HG03175 (cell line): ENCODE data around the gene ASB13.

Experiments used
- ATAC-seq: cut with Tn5 transposase; IDR thresholded peaks from one replicate; pipeline ENCODE4 v1.9.1; 2021; ENCODE audit warnings: mild to moderate bottlenecking, moderate library complexity; ENCODE audit not compliant: unreplicated experiment

The ASB13 gene

DNA sequence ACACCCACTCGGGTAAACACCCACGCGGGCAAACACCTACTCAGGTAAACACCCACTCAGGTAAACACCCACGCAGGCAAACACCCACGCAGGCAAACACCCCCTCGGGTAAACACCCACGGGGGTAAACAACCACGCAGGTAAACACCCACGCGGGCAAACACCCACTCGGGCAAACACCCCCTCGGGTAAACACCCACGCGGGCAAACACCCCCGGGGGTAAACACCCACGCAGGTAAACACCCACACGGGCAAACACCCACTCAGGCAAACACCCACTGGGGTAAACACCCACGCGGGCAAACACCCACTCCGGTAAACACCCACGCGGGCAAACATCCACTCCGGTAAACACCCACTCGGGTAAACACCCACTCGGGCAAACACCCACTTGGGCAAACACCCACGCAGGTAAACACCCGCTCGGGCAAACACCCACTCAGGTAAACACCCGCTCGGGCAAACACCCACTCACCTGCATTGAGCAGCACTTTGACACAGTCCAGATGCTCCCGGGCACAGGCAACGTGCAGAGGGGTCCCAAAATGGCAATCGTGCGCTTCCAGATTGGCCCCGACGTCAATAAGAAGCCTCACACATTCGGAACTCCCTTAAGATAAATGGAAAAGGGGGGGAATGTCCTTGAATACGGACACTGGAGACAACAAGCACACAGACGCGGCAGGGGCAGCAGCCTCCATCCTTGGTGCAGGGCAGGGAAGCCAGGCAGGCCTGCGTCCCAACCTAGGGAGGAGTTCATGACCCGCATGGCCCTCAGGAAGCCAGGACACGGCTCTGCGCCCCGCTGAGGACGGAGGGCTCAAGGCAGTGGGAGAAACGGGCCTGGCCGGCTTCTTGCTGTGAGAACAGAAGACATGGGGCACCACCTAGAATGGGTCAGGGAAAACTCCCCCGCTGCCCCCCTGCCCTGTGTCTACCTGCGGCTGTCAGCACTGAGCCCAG is 17.6 kb downstream of the ASB13 start:
- no peak for ATAC-seq

DNA sequence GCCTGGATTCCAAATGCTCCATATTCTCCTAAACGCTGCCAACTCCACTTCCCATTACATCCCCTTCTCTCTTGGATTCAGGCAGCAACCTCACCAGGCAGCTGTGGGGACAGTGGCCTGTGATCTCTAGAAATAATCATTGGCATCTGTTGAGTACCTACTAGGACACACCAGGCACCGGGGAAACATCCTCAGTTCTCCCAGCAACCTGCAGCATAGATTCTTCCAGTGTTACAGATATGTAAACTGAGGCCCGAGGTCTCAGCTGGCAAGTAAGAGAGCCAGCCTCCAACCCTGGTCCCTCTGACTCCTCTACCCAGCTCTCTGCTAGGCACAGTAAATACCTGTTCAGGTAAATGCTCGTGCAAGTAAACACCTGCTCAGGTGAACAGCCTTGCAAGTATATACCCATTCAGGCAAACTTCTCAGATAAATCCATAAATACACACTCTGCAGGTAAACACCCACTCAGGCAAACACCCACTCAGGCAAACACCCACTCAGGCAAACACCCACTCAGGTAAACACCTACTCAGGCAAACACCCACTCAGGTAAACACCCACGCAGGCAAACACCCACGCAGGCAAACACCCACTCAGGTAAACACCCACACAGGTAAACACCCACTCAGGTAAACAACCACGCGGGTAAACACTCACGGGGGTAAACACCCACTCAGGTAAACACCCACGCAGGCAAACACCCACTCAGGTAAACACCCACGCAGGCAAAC is 18.7 kb downstream of the ASB13 start:
- no peak for ATAC-seq

DNA sequence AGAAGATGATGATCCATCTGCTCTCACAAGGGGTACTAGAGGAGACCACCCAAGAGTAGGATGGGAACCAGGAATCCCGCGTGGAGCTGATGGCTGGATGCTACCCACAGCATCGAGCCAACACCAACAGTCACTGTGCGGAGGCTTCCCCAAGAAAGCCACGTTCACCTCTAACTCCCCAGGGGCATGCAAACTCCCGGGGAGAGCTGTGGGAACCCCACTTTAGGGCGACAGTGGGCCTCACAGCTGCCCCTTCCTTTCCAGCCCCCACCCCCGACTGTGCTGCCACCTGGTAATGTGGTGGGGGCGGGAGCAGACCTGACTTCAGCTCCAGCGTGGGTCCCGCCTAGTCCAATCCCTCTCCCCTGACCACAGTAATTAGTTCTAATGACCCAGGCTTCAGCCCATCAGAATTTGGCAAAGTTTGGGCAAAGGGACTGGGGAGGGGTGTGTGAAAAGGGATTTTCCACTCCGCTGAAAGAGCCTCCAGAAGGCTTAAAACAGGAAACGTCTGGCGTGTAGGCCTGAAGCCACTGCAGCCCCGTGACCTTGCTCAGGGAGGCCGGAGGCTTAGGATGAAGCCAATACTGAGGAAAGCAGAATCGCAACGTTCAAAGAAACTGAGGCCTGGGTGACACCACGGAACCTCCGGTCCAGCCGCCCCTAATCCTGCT is 20.3 kb downstream of the ASB13 start:
- no peak for ATAC-seq

- no peak for ATAC-seq
These were observed 21.0 kb downstream of the ASB13 start for GRCh38 chr10:5645375-5645774.

- ATAC-seq: no peak
These were observed 21.5 kb downstream of the ASB13 start for GRCh38 chr10:5644930-5645329.

- ATAC-seq: no peak
These were observed 22.9 kb downstream of the ASB13 start for GRCh38 chr10:5643346-5644067.

DNA sequence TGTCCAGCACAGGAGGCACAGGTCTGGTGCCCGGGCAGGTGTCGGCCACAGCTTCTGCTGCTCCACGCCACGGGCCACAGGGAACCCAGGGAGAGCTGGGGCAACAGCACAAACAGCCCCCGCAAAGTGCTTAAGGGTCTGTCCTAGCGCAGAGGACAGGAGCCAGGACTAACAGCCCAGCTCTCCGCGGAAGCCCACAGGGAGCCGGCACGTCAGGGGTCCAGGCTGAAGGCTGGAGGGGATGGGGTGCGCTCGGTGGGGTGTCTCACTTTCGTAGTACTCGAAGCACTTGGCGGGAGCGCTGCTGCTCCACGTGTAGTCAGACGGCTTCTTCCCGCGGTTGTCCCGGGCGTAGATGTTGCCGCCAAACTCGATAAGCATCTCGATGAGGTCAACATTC is 24.9 kb downstream of the ASB13 start:
- no peak for ATAC-seq

DNA sequence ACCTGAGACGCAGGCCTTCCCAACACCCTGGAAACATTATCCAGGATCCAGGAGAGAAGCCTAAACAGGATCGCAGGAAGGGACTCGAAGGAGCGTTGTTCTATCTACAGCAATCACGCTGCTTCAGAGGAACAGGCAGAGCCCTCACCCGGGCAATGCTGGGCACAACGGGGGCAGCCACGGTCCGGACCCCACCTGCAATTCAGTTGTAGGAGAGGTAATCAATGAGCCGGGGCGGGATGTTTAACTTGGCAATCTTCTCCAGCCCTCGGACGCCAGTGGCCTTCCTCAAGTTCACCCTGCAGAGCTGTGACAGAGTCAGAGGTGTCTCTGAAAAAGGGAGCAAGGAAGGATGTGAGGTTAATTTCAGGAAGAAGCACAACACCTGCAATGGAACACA is 25.9 kb downstream of the ASB13 start:
- no peak for ATAC-seq

GRCh38 chr10:5640036-5640435 is 26.4 kb downstream of the ASB13 start:
- no peak for ATAC-seq

- ATAC-seq: no peak
These were observed 27.3 kb downstream of the ASB13 start for GRCh38 chr10:5639066-5639465.

GRCh38 chr10:5638494-5638893 is 27.9 kb downstream of the ASB13 start:
- no peak for ATAC-seq

DNA sequence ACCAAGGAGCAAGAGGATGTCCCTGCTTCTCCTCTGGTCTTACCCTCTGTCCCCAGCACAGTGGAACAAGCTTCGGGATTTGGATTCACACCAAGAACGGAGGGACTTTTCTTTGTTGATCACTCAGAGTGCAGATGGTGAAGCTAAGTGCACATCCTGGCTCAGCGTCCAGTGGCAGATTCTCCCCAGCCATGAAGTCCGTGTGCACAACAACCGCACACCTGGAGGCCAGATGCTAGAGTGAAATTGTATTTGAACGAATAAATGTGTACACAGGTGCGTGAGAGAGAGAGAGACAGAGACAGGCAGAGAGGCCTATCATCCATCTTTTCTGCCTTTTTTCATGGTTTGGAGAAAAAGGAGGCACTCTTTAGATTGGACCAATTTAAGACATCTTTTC is 31.5 kb downstream of the ASB13 start:
- ATAC-seq: no peak

- ATAC-seq: no peak
These were observed 33.1 kb downstream of the ASB13 start for GRCh38 chr10:5633166-5633749.

GRCh38 chr10:5632446-5632845 is 33.9 kb downstream of the ASB13 start:
- ATAC-seq: no peak

GRCh38 chr10:5631936-5632335 is 34.5 kb downstream of the ASB13 start:
- no peak for ATAC-seq

DNA sequence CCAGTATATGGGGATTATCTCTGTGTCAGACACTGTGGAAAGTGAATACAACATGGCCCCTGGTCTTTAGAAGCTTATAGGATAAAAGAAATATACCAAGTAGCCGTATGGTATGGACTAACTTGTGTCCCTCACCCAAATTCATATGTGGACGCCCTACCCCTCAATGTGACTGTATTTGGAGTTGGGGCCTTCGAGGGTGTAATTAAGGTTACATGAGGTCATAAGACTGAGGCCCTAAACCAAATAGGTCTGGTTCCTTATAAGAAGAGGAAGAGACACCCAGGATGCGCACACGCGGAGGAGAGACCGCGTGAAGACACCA is 36.3 kb downstream of the ASB13 start:
- ATAC-seq: no peak

DNA sequence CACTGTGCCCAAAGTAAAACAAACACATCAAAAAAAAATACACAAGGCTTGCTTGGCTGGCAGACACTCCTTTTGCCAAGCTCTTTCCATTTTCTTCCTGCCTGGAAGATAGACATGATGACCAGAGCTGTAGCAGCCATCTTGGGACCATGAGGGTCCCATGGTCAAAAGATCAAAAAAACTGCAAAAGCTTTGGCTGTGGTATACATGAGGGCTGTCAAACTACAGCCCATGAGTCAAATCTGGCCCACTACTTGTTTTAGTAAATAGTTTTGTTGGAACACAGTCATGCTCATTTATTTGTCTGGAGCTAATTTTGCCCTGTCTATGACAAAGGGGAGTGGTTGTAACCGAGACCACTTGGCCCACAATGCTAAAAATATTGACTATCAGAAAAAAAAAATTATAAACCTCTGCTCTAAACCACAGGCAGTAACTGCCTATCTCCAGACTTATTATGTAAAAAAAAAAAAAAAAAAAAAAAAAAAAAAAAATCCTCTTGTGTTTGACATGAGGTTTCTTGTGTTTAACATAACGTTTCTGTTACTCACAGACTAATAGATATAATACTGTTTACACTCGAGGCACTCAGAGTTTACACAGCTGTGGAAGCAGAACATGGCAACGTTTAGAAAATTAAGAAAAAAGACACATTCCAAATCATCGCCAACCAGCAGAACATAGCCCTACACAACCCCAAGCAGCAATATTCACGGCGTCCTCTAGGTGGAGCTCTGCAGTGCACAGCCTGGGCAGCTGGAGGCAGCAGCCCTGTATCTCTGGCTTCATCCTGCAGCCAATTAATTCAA is 36.9 kb downstream of the ASB13 start:
- peak; percentile 84 for ATAC-seq

DNA sequence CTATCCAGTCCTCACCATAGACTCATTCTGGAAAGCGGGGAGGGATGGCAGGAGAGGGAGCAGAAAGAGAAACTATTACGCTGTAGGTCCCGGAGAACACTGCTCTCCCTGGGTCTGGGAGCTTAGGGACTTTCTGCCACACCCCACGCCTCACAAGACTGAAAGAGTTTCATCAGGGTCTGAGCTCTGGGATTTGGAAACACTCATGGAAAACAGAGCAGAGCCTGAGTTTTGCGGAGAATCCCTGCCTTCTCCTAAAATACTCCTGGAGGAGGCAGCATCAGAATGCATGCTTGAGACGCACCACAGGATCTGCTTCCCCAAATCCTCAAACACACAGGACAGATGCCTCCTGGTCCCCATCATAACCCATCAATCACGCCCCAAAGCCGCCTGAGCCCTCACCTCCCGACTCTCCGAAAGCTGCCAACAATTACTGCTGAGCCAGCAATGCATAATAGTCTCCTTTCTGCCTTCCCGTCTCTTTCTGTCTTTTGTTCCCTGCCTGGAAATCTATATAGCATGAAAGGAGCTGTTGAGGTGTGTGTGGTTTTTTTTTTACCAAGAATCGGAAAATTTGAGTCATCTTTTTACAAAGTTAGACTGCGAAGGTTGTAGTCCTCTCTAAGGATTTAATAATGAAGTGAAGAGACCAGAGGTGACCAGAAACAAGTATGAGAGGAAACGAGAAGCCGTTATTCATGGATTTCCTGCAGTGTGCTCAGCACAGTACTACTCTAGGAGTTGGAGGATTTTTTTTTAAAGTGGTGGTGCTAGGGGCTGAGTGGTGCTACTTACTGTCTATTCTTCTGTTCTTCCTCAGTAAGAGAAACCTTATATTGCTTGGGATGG is 37.7 kb downstream of the ASB13 start:
- ATAC-seq: peak; percentile 40

DNA sequence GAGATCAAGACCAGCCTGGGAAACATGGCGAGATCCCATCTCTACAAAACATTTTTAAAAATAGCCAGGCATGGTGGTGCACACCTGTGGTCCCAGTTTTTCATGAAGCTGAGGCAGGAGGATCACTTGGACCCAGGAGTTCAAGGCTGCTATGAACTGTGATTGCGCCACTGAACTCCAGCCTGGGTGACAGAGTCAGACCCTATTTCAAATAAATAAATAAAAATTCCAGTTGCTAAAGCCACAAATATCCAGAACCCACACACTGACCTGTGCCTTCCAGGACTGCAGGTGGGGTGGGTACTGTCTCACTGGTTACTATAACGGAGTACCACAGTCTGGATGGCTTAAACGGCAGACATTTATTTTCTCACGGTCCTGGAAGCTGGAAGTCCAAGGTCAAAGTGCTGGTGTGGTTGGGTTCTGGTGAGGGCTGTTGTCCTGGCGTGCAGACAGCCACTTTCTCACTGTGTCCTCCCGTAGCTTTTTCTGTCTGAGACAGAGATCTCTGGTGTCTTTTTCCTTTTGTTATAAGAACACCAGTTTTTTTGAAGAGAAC is 38.8 kb downstream of the ASB13 start:
- no peak for ATAC-seq
